Mesenchymal stem cell (in vitro differentiated cells and primary cell): ENCODE data around the gene BCL6.
A peak's percentile ranks its signal among the peaks of the same experiment; 100 is the strongest.

Source experiments
- DNase-seq: peaks from one replicate; pipeline ENCODE4 v3.0.0-alpha.2; 2013
- H2AFZ ChIP-seq: one replicate; pipeline ENCODE4 v1.6.1; 2013; ENCODE audit warnings: low read depth, mild to moderate bottlenecking, control low read depth, inconsistent platforms, low read length, moderate library complexity
- H2AK5ac ChIP-seq: 2 replicates; pipeline ENCODE4 v1.6.1; 2013; ENCODE audit warnings: low read length, moderate library complexity, mild to moderate bottlenecking, inconsistent platforms; ENCODE audit not compliant: severe bottlenecking
- H2BK120ac ChIP-seq: one replicate; pipeline ENCODE4 v1.6.1; 2013; ENCODE audit warnings: low read depth, mild to moderate bottlenecking, inconsistent platforms, low read length, moderate library complexity
- H2BK12ac ChIP-seq, 2 experiments: one replicate each; pipeline ENCODE4 v1.6.1; 2013; ENCODE audit warnings: inconsistent platforms in 2 of 2, low read length in 2 of 2, mild to moderate bottlenecking in 2 of 2, moderate library complexity in 2 of 2, control low read depth in 1 of 2
- H2BK15ac ChIP-seq: one replicate; pipeline ENCODE4 v1.6.1; 2013; ENCODE audit warnings: mild to moderate bottlenecking, low read depth, inconsistent platforms; ENCODE audit not compliant: poor library complexity, severe bottlenecking
- H2BK5ac ChIP-seq: 2 replicates; pipeline ENCODE4 v1.6.1; 2013; ENCODE audit warnings: low read depth, mild to moderate bottlenecking, low read length, control low read depth, inconsistent platforms; ENCODE audit not compliant: poor library complexity, severe bottlenecking
- H3K14ac ChIP-seq, 2 experiments: one replicate each; pipeline ENCODE4 v1.6.1; 2013; ENCODE audit warnings: inconsistent platforms in 2 of 2, low read length in 2 of 2, control low read depth in 1 of 2, mild to moderate bottlenecking in 1 of 2, moderate library complexity in 1 of 2
- H3K18ac ChIP-seq, 2 experiments: one replicate each; pipeline ENCODE4 v1.6.1; 2013; ENCODE audit warnings: inconsistent platforms in 2 of 2, low read length in 2 of 2, control low read depth in 1 of 2, low read depth in 1 of 2, mild to moderate bottlenecking in 1 of 2
- H3K23ac ChIP-seq, 2 experiments: one replicate each; pipeline ENCODE4 v1.6.1; 2013; ENCODE audit warnings: inconsistent platforms in 2 of 2, low read length in 2 of 2, mild to moderate bottlenecking in 2 of 2, moderate library complexity in 2 of 2, control low read depth in 1 of 2
- H3K27ac ChIP-seq: 2 replicates; pipeline ENCODE4 v1.5.1; 2013; ENCODE audit warnings: mild to moderate bottlenecking, moderate library complexity, low read length, control low read depth, inconsistent platforms; ENCODE audit not compliant: poor library complexity, severe bottlenecking
- H3K27me3 ChIP-seq, 2 experiments: 2 replicates each; pipeline versions ENCODE4 v1.6.1 to v1.7.0; 2013; ENCODE audit warnings: low read length in 2 of 2, mild to moderate bottlenecking in 2 of 2, moderate library complexity in 2 of 2, control low read depth in 1 of 2, inconsistent platforms in 1 of 2; ENCODE audit not compliant: control insufficient read depth in 1 of 2, insufficient read depth in 1 of 2
- H3K36me3 ChIP-seq, 2 experiments: 2 replicates each; pipeline versions ENCODE4 v1.6.1 to v1.7.0; 2013; ENCODE audit warnings: low read length in 2 of 2, control low read depth in 1 of 2, inconsistent platforms in 1 of 2, low read depth in 1 of 2, mild to moderate bottlenecking in 1 of 2; ENCODE audit not compliant: insufficient read depth in 2 of 2, control insufficient read depth in 1 of 2
- H3K4ac ChIP-seq, 2 experiments: one replicate each; pipeline ENCODE4 v1.6.1; 2013; ENCODE audit warnings: inconsistent platforms in 2 of 2, low read length in 2 of 2, mild to moderate bottlenecking in 2 of 2, moderate library complexity in 2 of 2, control low read depth in 1 of 2, low read depth in 1 of 2
- H3K4me1 ChIP-seq: 2 replicates; pipeline ENCODE4 v1.6.1; 2013; ENCODE audit warnings: low read depth, low read length, control low read depth; ENCODE audit not compliant: control insufficient read depth, insufficient read depth
- H3K4me2 ChIP-seq: 2 replicates; pipeline ENCODE4 v1.6.1; 2013; ENCODE audit warnings: low read length, mild to moderate bottlenecking, inconsistent platforms; ENCODE audit not compliant: poor library complexity, severe bottlenecking
- H3K4me3 ChIP-seq, 2 experiments: 2 replicates each; pipeline versions ENCODE4 v1.5.1 to v1.7.0; 2013; ENCODE audit warnings: low read length in 2 of 2, mild to moderate bottlenecking in 2 of 2, control low read depth in 1 of 2, low read depth in 1 of 2; ENCODE audit not compliant: insufficient read depth in 1 of 2
- H3K79me1 ChIP-seq: replicated peaks from 2 replicates; pipeline ENCODE4 v1.6.1; 2013; ENCODE audit warnings: mild to moderate bottlenecking, control low read depth, low read length, inconsistent platforms; ENCODE audit not compliant: poor library complexity, severe bottlenecking
- H3K9ac ChIP-seq: 2 replicates; pipeline ENCODE4 v1.7.0; 2013; ENCODE audit warnings: mild to moderate bottlenecking, low read length, moderate library complexity
- H3K9me3 ChIP-seq: 2 replicates; pipeline ENCODE4 v1.7.0; 2013; ENCODE audit warnings: mild to moderate bottlenecking, low read length; ENCODE audit not compliant: control insufficient read depth
- H4K8ac ChIP-seq: one replicate; pipeline ENCODE4 v1.6.1; 2013; ENCODE audit warnings: inconsistent platforms, mild to moderate bottlenecking, low read length, moderate library complexity
- H4K91ac ChIP-seq: one replicate; pipeline ENCODE4 v1.6.1; 2013; ENCODE audit warnings: mild to moderate bottlenecking, low read length, inconsistent platforms
- WGBS: methylation state at CpG from one replicate; pipeline ENCODE4 v1.1.7; 2013; ENCODE audit warnings: mixed read lengths; 5-methylcytosine and 5-hydroxymethylcytosine counted together

The BCL6 gene

GRCh38 chr3:187737368-187738070, 7.7 kb downstream of the BCL6 start:
- peaks cover 17% of the 10 kb centered on the region for H3K79me1 ChIP-seq
- H3K27me3 ChIP-seq = no peaks in the 10 kb centered on the region
- H3K4me3 ChIP-seq = peak overlapping the region; percentile 64 to 86
- H3K4me1 ChIP-seq = peaks cover 22% of the 10 kb centered on the region
- H3K18ac ChIP-seq = peak overlapping the region; percentile 47 to 79
- H3K4ac ChIP-seq = peak overlapping the region; percentile 66 to 89
- H4K8ac ChIP-seq = peak overlapping the region; percentile 86
- H2BK12ac ChIP-seq = peak overlapping the region; percentile 11 to 33
- H3K14ac ChIP-seq = peak overlapping the region in 1 of 2 experiments; percentile 72
- peak overlapping the region; percentile 100 for H3K9ac ChIP-seq
- H3K27ac ChIP-seq = peak overlapping the region; percentile 82
- H4K91ac ChIP-seq = peak overlapping the region; percentile 98
- no peak overlapping the region for H3K23ac ChIP-seq
- H3K9me3 ChIP-seq = no peaks in the 10 kb centered on the region
- H2BK15ac ChIP-seq = peak overlapping the region; percentile 90
- WGBS = 4% methylated on average over 25 of the region's 41 CpGs
- no peak overlapping the region for H2AFZ ChIP-seq
- peak overlapping the region; percentile 58 for H2BK5ac ChIP-seq
- H2BK120ac ChIP-seq = peak overlapping the region; percentile 56
- H3K4me2 ChIP-seq = peak overlapping the region; percentile 87
- H2AK5ac ChIP-seq = no peak overlapping the region
- peak; percentile 91 for DNase-seq
- peaks cover 5 to 23% of the 10 kb centered on the region in 2 experiments for H3K36me3 ChIP-seq

- Histone ChIP-seq H3K4me1 (peaks cover 22% of the 10 kb centered on the region), H3K27ac (peak overlapping the region; percentile 72), H2BK12ac (peak overlapping the region in 1 of 2 experiments; percentile 73), H2BK15ac (peak overlapping the region; percentile 23), H3K9ac (peak overlapping the region; percentile 100), H2AFZ (no peak overlapping the region), H2AK5ac (no peak overlapping the region), H3K18ac (peak overlapping the region; percentile 49 to 74), H3K4ac (peak overlapping the region in 1 of 2 experiments; percentile 54), H3K23ac (no peak overlapping the region), H3K14ac (no peak overlapping the region), H3K27me3 (no peaks in the 10 kb centered on the region), H3K36me3 (peaks cover 5 to 28% of the 10 kb centered on the region in 2 experiments), H4K91ac (peak overlapping the region; percentile 77), H3K4me3 (peak overlapping the region in 1 of 2 experiments; percentile 86), H2BK120ac (peak overlapping the region; percentile 87), H3K79me1 (peaks cover 15% of the 10 kb centered on the region), H3K4me2 (peak overlapping the region; percentile 87), H2BK5ac (peak overlapping the region; percentile 36), H4K8ac (no peak overlapping the region), H3K9me3 (no peaks in the 10 kb centered on the region)
- no peak for DNase-seq
- 18% methylated on average over 2 of the region's 4 CpGs for WGBS
Measured at GRCh38 chr3:187737006-187737367, 8.3 kb downstream of the BCL6 start.

- peak; percentile 97 for DNase-seq
- WGBS = 14% methylated on average over 5 of the region's 8 CpGs
- no peaks in the 10 kb centered on the region for H3K27me3 ChIP-seq
- H4K91ac ChIP-seq = peak overlapping the region; percentile 53
- no peak overlapping the region for H4K8ac ChIP-seq
- H3K36me3 ChIP-seq = peaks cover 8 to 33% of the 10 kb centered on the region in 2 experiments
- H2BK120ac ChIP-seq = no peak overlapping the region
- H3K79me1 ChIP-seq = peaks cover 13% of the 10 kb centered on the region
- no peak overlapping the region for H3K23ac ChIP-seq
- H2BK12ac ChIP-seq = peak overlapping the region in 1 of 2 experiments; percentile 34
- H2AFZ ChIP-seq = no peak overlapping the region
- H2BK5ac ChIP-seq = no peak overlapping the region
- H3K14ac ChIP-seq = no peak overlapping the region
- H3K4me3 ChIP-seq = peak overlapping the region in 1 of 2 experiments; percentile 86
- peak overlapping the region; percentile 29 for H2AK5ac ChIP-seq
- no peaks in the 10 kb centered on the region for H3K9me3 ChIP-seq
- peak overlapping the region; percentile 87 for H3K4me2 ChIP-seq
- H2BK15ac ChIP-seq = no peak overlapping the region
- H3K9ac ChIP-seq = peak overlapping the region; percentile 100
- peaks cover 19% of the 10 kb centered on the region for H3K4me1 ChIP-seq
- peak overlapping the region in 1 of 2 experiments; percentile 54 for H3K4ac ChIP-seq
- H3K18ac ChIP-seq = peak overlapping the region; percentile 48 to 74
- H3K27ac ChIP-seq = peak overlapping the region; percentile 3
Measured at GRCh38 chr3:187736418-187736871, 8.8 kb downstream of the BCL6 start.

- Histone ChIP-seq H3K27ac (no peak overlapping the region), H2BK12ac (peak overlapping the region; percentile 21 to 85), H4K91ac (peak overlapping the region; percentile 52), H2AK5ac (peak overlapping the region; percentile 64), H3K4me2 (no peak overlapping the region), H3K18ac (peak overlapping the region; percentile 60 to 71), H3K23ac (no peak overlapping the region), H3K9ac (peak overlapping the region; percentile 100), H2BK5ac (no peak overlapping the region), H3K4me3 (peak overlapping the region in 1 of 2 experiments; percentile 86), H2AFZ (no peak overlapping the region), H3K9me3 (no peaks in the 10 kb centered on the region), H3K36me3 (peaks cover 10 to 39% of the 10 kb centered on the region in 2 experiments), H3K4ac (peak overlapping the region; percentile 46 to 71), H2BK15ac (no peak overlapping the region), H3K4me1 (peaks cover 18% of the 10 kb centered on the region), H3K14ac (peak overlapping the region in 1 of 2 experiments; percentile 26), H2BK120ac (no peak overlapping the region), H3K79me1 (peaks cover 15% of the 10 kb centered on the region), H3K27me3 (no peaks in the 10 kb centered on the region), H4K8ac (peak overlapping the region; percentile 45)
- WGBS = 94% methylated on average over 2 of the region's 3 CpGs
- DNase-seq = no peak
Measured at GRCh38 chr3:187735837-187736236, 9.4 kb downstream of the BCL6 start.
